GM20000 (cell line): ENCODE data around the gene RPL13.

Experiments used
- DNase-seq: peaks from one replicate; pipeline ENCODE4 v3.0.0; 2012; ENCODE audit warnings: low spot score
- TF ChIP-seq, protein P1 (sequence below): IDR thresholded peaks from 2 replicates; pipeline ENCODE4 v1.5.1; 2012; ENCODE audit warnings: mild to moderate bottlenecking, control low read depth; ENCODE audit errors: extremely low read depth, missing control alignments

The RPL13 gene

DNA sequence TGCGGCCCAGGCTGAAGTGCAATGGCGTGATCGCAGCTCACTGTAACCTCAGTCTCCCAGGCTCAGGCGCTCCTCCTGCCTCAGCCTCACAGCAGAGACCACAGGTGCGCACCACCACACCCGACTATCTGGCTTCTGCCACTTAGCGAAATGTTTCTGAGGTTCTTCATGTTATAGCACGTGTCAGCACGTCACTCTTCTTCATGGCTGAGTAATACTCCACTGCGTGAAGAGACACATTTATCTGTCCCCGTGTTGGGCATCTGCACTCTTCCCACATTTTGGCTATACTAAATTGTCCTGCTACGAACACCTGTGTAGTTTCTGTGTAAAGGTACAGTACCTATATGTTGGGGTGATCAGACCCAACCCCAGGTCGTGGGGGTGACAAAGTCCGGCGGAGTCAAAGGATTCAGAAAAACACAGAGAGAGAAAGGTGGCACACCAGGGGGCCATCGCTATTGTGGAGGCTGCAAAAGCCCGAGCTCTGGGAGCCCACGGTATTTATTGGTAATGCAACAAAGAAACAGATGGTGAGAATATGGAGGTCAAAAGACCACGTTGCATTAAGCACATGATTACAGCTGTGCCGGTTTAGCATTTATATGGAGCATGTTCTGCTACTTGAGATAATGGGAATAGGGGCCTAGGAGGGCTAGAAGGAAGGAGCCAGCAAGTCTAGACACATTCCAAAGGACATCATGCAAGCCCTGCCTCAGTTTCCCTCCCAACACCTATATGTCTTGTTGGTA is 52.1 kb downstream of the RPL13 start:
- no peak for DNase-seq
- TF ChIP-seq, protein P1, sequence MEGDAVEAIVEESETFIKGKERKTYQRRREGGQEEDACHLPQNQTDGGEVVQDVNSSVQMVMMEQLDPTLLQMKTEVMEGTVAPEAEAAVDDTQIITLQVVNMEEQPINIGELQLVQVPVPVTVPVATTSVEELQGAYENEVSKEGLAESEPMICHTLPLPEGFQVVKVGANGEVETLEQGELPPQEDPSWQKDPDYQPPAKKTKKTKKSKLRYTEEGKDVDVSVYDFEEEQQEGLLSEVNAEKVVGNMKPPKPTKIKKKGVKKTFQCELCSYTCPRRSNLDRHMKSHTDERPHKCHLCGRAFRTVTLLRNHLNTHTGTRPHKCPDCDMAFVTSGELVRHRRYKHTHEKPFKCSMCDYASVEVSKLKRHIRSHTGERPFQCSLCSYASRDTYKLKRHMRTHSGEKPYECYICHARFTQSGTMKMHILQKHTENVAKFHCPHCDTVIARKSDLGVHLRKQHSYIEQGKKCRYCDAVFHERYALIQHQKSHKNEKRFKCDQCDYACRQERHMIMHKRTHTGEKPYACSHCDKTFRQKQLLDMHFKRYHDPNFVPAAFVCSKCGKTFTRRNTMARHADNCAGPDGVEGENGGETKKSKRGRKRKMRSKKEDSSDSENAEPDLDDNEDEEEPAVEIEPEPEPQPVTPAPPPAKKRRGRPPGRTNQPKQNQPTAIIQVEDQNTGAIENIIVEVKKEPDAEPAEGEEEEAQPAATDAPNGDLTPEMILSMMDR: no peak

DNA sequence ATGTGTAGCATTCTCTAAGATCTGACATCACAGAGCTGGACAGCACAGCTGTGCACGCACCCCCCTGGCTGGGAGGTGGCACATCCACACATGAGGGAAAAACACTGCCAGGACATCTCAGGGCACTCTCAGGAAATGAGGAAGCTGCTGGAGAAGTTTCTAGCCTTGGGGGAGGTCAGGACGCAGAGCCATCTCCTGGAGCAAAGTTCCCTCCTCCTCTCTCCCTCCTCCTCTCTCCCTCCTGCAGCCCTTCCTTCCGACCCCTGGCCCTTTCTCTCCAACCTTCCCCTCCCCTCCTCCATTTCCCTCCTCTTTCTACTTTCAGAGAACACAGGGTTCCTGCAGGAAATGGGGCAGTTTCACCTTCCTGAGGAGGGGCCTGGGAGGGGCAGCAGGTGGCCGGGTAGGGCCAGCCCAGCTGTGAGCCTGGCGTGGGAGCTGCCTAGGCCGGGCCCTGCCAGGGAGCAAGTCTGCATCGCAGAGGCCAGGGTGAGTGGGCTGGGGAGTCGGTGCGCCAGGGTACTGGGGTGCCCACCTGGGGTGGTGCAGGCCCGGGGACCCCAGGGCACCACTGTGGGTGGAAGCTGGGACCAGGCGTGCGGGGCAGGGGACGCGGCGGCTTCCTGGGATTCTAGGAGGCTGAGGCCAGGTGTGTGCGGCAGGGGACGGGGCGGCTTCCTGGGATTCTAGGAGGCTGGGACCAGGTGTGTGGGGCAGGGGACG is 52.9 kb downstream of the RPL13 start, which contains the start of gene DPEP1:
DPEP1 (plus strand) TSS at position 412 of the 723 bp plus-strand sequence. CDS start 16,769 bp downstream, outside the sequence.
- TF ChIP-seq, protein P1: no peak
- no peak for DNase-seq

DNA sequence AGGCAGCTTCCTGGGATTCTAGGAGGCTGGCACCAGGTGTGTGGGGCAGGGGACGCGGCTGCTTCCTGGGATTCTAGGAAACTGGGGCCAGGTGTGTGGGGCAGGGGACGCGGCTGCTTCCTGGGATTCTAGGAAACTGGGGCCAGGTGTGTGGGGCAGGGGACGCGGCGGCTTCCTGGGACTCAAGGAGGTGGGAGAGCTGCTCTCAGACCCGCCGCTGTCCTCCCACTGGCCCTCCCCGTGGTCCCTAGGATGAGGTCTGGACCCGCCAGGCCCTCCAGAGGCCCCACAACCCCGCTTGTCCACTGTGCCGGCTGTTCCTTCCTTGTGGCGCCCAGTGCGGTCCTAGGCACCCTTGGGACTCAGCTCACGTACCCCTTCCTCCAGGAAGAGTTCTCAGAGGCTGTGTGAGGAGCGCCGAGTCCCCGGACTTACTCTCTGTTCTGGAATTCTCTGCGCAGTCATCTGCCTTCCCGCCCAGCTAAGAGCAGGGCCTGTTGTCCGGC is 53.5 kb downstream of the RPL13 start:
- TF ChIP-seq, protein P1: no peak
- no peak for DNase-seq
